Liver (tissue), 9 donors: ENCODE results near the gene SUPT20HL1. TPM values are rescaled to one million over a fixed set of nuclear protein-coding genes. Genes with fewer than 3 reads are reported as not detected.
"Not testable (repeated sequence)": the region's sequence is repeated elsewhere in the genome, so short reads cannot be mapped to it uniquely, and the experiment has no call there.

Experiments used
- DNase-seq: peaks from one replicate; pipeline ENCODE4 v3.0.0-alpha.2; 2017; ENCODE audit warnings: low spot score
- H3K27ac ChIP-seq, 2 donors: one replicate each; pipeline ENCODE4 v1.7.0; 2013; ENCODE audit warnings: inconsistent platforms in 2 of 2, low read length in 2 of 2, control low read depth in 1 of 2, low read depth in 1 of 2, mild to moderate bottlenecking in 1 of 2
- H3K27me3 ChIP-seq, 4 donors: one replicate each; pipeline versions ENCODE4 v1.6.1 to v1.7.0; 2013; ENCODE audit warnings: low read length in 3 of 4, inconsistent platforms in 1 of 4, mild to moderate bottlenecking in 1 of 4, moderate library complexity in 1 of 4; ENCODE audit not compliant: control insufficient read depth in 4 of 4, insufficient read depth in 4 of 4
- H3K36me3 ChIP-seq, 4 donors: one replicate each; pipeline versions ENCODE4 v1.6.1 to v1.7.0; 2013; ENCODE audit warnings: low read length in 3 of 4, mild to moderate bottlenecking in 3 of 4, low read depth in 1 of 4, moderate library complexity in 1 of 4; ENCODE audit not compliant: control insufficient read depth in 4 of 4, insufficient read depth in 3 of 4
- H3K4me1 ChIP-seq, 4 donors: one replicate each; pipeline versions ENCODE4 v1.6.1 to v1.7.0; 2013; ENCODE audit warnings: low read length in 3 of 4, mild to moderate bottlenecking in 3 of 4, moderate library complexity in 1 of 4; ENCODE audit not compliant: control insufficient read depth in 4 of 4, insufficient read depth in 4 of 4
- H3K4me3 ChIP-seq, 3 donors: one replicate each; pipeline versions ENCODE4 v1.6.1 to v1.7.0; 2013; ENCODE audit warnings: low read length in 3 of 3, control low read depth in 1 of 3, low read depth in 1 of 3, mild to moderate bottlenecking in 1 of 3
- H3K9ac ChIP-seq, 2 donors: one replicate each; pipeline ENCODE4 v1.7.0; 2013; ENCODE audit warnings: low read length in 2 of 2, mild to moderate bottlenecking in 2 of 2, moderate library complexity in 2 of 2, control low read depth in 1 of 2, low read depth in 1 of 2
- H3K9me3 ChIP-seq, 4 donors: one replicate each; pipeline versions ENCODE4 v1.6.1 to v1.7.0; 2013; ENCODE audit warnings: low read length in 3 of 4; ENCODE audit not compliant: control insufficient read depth in 4 of 4
- ATF3 ChIP-seq: IDR thresholded peaks from 2 replicates; pipeline ENCODE4 v1.6.1; 2016; ENCODE audit warnings: antibody characterized with exemption
- CTCF ChIP-seq: fragments of 150-350 bp; IDR thresholded peaks from 2 replicates; pipeline ENCODE4 v1.5.1; 2017; ENCODE audit warnings: improper control_type of control experiment, low read depth, low read length; ENCODE audit not compliant: missing input control
- EGR1 ChIP-seq, 2 donors: IDR thresholded peaks; 2 replicates each; pipeline ENCODE4 v1.6.1; 2016 to 2018; ENCODE audit warnings: antibody characterized with exemption in 2 of 2, low read depth in 2 of 2
- FOXA1 ChIP-seq: IDR thresholded peaks from 2 replicates; pipeline ENCODE4 v1.6.1; 2016; ENCODE audit warnings: antibody characterized with exemption
- FOXA2 ChIP-seq: IDR thresholded peaks from 2 replicates; pipeline ENCODE4 v1.6.1; 2016; ENCODE audit warnings: antibody characterized with exemption
- GABPA ChIP-seq, 2 donors: IDR thresholded peaks in 1 of 2; conservative IDR thresholded peaks in 1 of 2; 2 replicates each; pipeline ENCODE4 v1.6.1; 2016; ENCODE audit warnings: antibody characterized with exemption in 2 of 2, mild to moderate bottlenecking in 1 of 2, moderate library complexity in 1 of 2
- HNF4A ChIP-seq, 2 donors: conservative IDR thresholded peaks; 2 replicates each; pipeline ENCODE4 v1.6.1; 2016; ENCODE audit warnings: antibody characterized with exemption in 2 of 2, mild to moderate bottlenecking in 2 of 2
- HNF4G ChIP-seq: IDR thresholded peaks from 2 replicates; pipeline ENCODE4 v1.6.1; 2016; ENCODE audit warnings: antibody characterized with exemption
- JUND ChIP-seq, 2 donors: IDR thresholded peaks; 2 replicates each; pipeline ENCODE4 v1.6.1; 2016; ENCODE audit warnings: antibody characterized with exemption in 2 of 2
- NR2F2 ChIP-seq: IDR thresholded peaks from 2 replicates; pipeline ENCODE4 v1.6.1; 2016; ENCODE audit warnings: antibody characterized with exemption
- RAD21 ChIP-seq, 2 donors: IDR thresholded peaks; 2 replicates each; pipeline ENCODE4 v1.6.1; 2016; ENCODE audit warnings: antibody characterized with exemption in 2 of 2, mild to moderate bottlenecking in 2 of 2
- RXRA ChIP-seq, 2 donors: IDR thresholded peaks; 2 replicates each; pipeline ENCODE4 v1.6.1; 2017 to 2018; ENCODE audit warnings: antibody characterized with exemption in 2 of 2, mild to moderate bottlenecking in 1 of 2
- SP1 ChIP-seq: IDR thresholded peaks from 2 replicates; pipeline ENCODE4 v1.6.1; 2018; ENCODE audit warnings: antibody characterized with exemption, mild to moderate bottlenecking
- TAF1 ChIP-seq: conservative IDR thresholded peaks from 2 replicates; pipeline ENCODE4 v1.6.1; 2016; ENCODE audit warnings: antibody characterized with exemption, mild to moderate bottlenecking
- YY1 ChIP-seq: IDR thresholded peaks from 2 replicates; pipeline ENCODE4 v1.6.1; 2016; ENCODE audit warnings: antibody characterized with exemption, mild to moderate bottlenecking
- WGBS: extraction: QIAGEN DNeasy Blood & Tissue Kit; methylation state at CpG from one replicate; pipeline ENCODE4 v1.1.7; 2013; 5-methylcytosine and 5-hydroxymethylcytosine counted together
- polyA plus RNA-seq, 2 donors: library from polyadenylated mRNA; stranded (reverse) in 1 of 2; unstranded in 1 of 2; fragments of 200-250 nt in 1 of 2; fragments of >200 nt in 1 of 2; fragmentation: Nextera tagmentation in 1 of 2; extraction: Ambion mirVana in 1 of 2; gene quantifications; one replicate each; pipeline versions ENCODE4 v1.2.1 to v1.2.3, GENCODE V29; 2013 to 2015
- total RNA-seq, 2 donors: library from RNA; depleted of rRNA; stranded (reverse); fragments of >200 nt; gene quantifications; one replicate each; pipeline ENCODE4 v1.2.3, GENCODE V29; 2014
- TF ChIP-seq, protein P1 (sequence below): IDR thresholded peaks from 2 replicates; pipeline ENCODE4 v1.6.1; 2016; ENCODE audit warnings: antibody characterized with exemption, mild to moderate bottlenecking
- TF ChIP-seq, protein P2 (sequence below): IDR thresholded peaks from 2 replicates; pipeline ENCODE4 v1.6.1; 2016; ENCODE audit warnings: antibody characterized with exemption
- TF ChIP-seq, protein P3 (sequence below): IDR thresholded peaks from 2 replicates; pipeline ENCODE4 v1.6.1; 2016; ENCODE audit warnings: antibody characterized with exemption
- donor health status: healthy.
- donor health status: healthy.
- donor health status: healthy.
- donor health status: healthy.
- donor health status: healthy.

Gene SUPT20HL1
- total and polyA plus RNA-seq, 4 donors, result not detected

DNA sequence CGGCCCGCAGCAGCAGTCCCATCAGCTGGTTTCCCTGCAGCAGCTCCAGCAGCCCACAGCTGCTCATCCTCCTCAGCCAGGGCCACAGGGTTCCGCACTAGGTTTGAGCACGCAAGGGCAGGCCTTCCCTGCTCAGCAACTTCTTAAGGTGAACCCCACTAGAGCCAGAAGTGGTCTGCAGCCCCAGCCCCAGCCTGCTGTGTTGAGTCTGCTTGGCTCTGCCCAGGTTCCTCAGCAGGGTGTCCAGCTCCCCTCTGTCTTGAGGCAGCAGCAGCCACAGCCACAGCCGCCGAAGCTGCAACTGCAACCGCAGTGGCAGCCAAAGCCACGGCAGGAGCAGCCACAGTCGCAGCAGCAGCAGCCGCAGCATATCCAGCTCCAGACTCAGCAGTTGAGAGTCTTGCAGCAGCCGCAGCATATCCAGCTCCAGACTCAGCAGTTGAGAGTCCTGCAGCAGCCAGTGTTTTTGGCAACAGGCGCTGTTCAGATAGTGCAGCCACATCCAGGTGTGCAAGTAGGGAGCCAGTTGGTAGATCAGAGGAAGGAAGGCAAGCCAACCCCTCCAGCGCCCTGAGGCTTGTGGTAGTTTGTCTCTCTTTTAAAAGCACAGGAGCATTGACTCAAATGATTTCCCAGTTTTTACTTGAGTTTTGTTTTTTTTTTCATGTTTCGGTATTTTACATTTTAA is 4.6 kb downstream of the SUPT20HL1 start:
- no peaks in the 10 kb centered on the region for H3K9me3 ChIP-seq
- H3K9ac ChIP-seq, result no peak overlapping the region
- no peak overlapping the region for H3K4me3 ChIP-seq
- WGBS, result 94% methylated on average over 14 of the region's 14 CpGs
- no peaks in the 10 kb centered on the region for H3K36me3 ChIP-seq
- DNase-seq, result no peak
- no peak for TF ChIP-seq HNF4G
- TF ChIP-seq FOXA2, result no peak
- no peak for TF ChIP-seq YY1
- TF ChIP-seq, protein P1, sequence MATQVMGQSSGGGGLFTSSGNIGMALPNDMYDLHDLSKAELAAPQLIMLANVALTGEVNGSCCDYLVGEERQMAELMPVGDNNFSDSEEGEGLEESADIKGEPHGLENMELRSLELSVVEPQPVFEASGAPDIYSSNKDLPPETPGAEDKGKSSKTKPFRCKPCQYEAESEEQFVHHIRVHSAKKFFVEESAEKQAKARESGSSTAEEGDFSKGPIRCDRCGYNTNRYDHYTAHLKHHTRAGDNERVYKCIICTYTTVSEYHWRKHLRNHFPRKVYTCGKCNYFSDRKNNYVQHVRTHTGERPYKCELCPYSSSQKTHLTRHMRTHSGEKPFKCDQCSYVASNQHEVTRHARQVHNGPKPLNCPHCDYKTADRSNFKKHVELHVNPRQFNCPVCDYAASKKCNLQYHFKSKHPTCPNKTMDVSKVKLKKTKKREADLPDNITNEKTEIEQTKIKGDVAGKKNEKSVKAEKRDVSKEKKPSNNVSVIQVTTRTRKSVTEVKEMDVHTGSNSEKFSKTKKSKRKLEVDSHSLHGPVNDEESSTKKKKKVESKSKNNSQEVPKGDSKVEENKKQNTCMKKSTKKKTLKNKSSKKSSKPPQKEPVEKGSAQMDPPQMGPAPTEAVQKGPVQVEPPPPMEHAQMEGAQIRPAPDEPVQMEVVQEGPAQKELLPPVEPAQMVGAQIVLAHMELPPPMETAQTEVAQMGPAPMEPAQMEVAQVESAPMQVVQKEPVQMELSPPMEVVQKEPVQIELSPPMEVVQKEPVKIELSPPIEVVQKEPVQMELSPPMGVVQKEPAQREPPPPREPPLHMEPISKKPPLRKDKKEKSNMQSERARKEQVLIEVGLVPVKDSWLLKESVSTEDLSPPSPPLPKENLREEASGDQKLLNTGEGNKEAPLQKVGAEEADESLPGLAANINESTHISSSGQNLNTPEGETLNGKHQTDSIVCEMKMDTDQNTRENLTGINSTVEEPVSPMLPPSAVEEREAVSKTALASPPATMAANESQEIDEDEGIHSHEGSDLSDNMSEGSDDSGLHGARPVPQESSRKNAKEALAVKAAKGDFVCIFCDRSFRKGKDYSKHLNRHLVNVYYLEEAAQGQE, result no peak
- TF ChIP-seq, protein P2, sequence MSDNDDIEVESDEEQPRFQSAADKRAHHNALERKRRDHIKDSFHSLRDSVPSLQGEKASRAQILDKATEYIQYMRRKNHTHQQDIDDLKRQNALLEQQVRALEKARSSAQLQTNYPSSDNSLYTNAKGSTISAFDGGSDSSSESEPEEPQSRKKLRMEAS, result no peak
- TF ChIP-seq SP1, result no peak
- TF ChIP-seq TAF1, result no peak
- no peak for TF ChIP-seq RXRA (IDR thresholded peaks at IDR 0.05)
- TF ChIP-seq, protein P3, sequence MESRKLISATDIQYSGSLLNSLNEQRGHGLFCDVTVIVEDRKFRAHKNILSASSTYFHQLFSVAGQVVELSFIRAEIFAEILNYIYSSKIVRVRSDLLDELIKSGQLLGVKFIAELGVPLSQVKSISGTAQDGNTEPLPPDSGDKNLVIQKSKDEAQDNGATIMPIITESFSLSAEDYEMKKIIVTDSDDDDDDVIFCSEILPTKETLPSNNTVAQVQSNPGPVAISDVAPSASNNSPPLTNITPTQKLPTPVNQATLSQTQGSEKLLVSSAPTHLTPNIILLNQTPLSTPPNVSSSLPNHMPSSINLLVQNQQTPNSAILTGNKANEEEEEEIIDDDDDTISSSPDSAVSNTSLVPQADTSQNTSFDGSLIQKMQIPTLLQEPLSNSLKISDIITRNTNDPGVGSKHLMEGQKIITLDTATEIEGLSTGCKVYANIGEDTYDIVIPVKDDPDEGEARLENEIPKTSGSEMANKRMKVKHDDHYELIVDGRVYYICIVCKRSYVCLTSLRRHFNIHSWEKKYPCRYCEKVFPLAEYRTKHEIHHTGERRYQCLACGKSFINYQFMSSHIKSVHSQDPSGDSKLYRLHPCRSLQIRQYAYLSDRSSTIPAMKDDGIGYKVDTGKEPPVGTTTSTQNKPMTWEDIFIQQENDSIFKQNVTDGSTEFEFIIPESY, result no peak
- no peak for TF ChIP-seq GABPA (IDR thresholded peaks at IDR 0.05 in 1 of 2, conservative IDR thresholded peaks at IDR 0.05 in 1 of 2)
- TF ChIP-seq HNF4A (conservative IDR thresholded peaks at IDR 0.05), result no peak
- no peak for TF ChIP-seq ATF3
- TF ChIP-seq JUND (IDR thresholded peaks at IDR 0.05), result no peak
- TF ChIP-seq RAD21 (IDR thresholded peaks at IDR 0.05), result no peak
- no peak for TF ChIP-seq CTCF
- no peak for TF ChIP-seq FOXA1
- TF ChIP-seq EGR1 (IDR thresholded peaks at IDR 0.05; ENCODE audit: low read depth in 2 of 2), result no peak
- no peak for TF ChIP-seq NR2F2
- no peaks in the 10 kb centered on the region for H3K27me3 ChIP-seq
- H3K4me1 ChIP-seq, result no peaks in the 10 kb centered on the region
- no peak overlapping the region for H3K27ac ChIP-seq

DNA sequence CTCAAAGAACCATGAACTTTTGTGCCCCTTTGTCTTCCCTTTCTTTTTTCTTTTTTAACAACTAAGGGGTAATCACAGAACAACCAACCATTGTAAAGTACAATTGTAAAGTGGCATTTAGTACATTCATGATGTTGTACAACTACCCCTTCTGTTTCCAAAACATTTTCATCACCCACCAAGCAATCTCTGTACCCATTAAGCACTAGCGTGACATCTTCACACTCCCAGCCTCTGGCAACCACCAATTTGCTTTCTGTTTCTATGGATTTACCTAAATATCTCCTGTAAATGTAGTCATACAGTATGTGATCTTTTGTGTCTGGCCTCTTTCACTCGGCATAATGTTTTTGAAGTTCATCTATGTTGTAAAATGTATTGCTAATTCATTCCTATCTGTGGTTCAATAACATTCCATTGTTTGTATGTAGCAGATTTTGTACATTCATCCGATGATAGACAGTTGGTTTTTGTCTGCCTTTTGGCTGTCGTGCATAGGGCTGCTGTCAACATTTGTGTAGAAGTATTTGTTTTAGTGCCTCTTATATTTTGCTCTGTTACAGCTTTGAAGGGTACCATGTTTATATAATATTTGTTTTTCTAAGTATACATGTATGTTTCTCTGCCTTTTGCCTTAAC is 6.4 kb downstream of the SUPT20HL1 start:
- WGBS, result 84% methylated on average over 3 of the region's 4 CpGs
- H3K9me3 ChIP-seq, DNase-seq: not testable (repeated sequence)

More for the DNA sequence above, 6.4 kb downstream of the SUPT20HL1 start:
- H3K36me3 ChIP-seq, H3K9ac ChIP-seq, H3K4me3 ChIP-seq, H3K27me3 ChIP-seq, H3K4me1 ChIP-seq, H3K27ac ChIP-seq: not testable (repeated sequence)
